Stimulated activated CD4-positive, alpha-beta T cell treated with anti-CD3 and anti-CD28 coated beads, Interleukin-1b, Interleukin-23, amount 100 ng/mL, for 48 hours (primary cell): ENCODE data around the gene LRP6.
"Not testable (repeated sequence)": the region's sequence is repeated elsewhere in the genome, so short reads cannot be mapped to it uniquely, and the experiment has no call there.

ENCODE experiments used
- DNase-seq: peaks from one replicate; pipeline ENCODE4 v3.0.0-alpha.2; 2020

LRP6 gene

GRCh38 chr12:12178559-12178958 lies 88.3 kb downstream of the LRP6 start:
- DNase-seq, result no peak

- DNase-seq, result no peak
Observed at GRCh38 chr12:12176402-12176801, 90.4 kb downstream of the LRP6 start.

DNA sequence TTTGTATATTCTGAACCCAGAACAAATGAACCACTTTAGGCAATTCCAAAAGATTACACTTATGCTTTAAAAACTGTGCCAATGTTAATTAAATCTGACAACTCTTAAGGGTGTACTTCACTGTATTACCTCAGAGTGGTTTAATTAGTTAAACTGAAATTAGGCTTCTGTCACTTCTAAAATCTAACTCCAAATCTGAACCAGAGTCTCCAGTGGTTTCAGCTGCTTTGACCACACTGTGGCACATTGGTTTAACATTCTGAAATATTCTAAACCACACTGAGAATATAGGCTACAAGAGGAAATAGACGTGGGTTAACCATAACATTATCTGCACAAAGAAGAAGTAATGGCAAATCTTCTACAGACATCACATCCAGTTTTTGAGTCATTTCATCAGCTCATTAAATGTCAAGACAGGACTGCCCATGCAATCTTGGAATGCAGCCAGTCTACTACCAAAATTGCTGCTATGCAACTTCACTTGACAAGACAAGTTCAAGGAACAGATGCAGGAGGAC lies 94.8 kb downstream of the LRP6 start:
- DNase-seq, result peak; percentile 7

DNA sequence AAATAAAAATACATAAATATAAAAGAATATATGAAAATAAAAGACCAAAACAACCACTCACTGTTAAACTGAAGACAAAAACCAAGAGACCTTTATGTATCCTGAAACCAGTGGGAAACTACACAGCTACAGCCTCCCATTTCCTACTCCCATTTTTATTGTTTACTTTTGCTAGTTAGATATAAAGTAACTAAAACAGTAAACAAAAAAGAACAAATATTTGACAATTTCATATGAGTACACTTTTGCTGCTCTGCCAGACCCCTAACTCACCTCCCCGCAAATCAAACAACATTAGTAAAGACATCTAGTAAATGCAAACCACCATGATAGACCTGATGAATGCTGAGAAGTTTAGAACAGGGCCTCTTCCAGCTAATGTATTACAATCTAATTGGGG lies 99.0 kb downstream of the LRP6 start:
- DNase-seq, result no peak

GRCh38 chr12:12166751-12167150 lies 100.1 kb downstream of the LRP6 start:
- DNase-seq, result no peak

DNA sequence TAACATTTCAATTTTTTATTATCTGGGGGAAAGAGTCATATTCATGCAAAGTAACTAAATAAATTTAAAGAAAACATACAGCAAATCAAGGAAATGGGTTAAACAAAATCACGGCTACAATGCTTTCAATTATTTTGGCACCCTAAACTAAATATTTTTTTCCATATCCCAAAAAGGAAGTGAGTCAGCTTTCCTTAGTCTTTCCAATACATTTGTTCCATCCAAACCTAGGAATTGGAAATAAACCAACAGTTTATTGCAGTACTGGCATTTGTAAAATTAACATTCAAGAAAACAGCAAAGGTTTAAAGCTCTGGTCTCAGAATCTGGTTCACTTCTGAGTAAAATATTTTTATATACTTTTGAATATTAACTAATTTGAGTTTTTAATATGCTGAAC lies 106.9 kb downstream of the LRP6 start:
- no peak for DNase-seq

DNA sequence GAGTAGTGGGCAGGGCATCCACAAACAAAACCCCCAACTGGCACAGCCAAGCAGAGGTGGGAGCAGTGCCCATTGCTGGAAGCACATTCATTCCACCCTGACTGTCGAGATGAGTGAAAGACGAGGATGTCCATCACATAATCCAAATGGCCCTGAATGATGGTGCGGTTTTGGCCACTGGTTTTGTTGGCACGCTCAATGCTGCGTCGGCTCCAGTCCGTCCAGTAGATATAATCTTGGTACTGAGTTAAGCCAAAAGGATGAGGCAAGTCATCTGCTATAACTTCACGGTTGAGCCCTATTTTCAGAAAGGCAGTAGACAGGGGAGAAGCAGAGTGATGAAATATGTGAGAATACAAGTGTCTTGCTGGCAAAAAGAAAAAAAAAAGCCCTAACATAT lies 108.0 kb downstream of the LRP6 start:
- no peak for DNase-seq

DNA sequence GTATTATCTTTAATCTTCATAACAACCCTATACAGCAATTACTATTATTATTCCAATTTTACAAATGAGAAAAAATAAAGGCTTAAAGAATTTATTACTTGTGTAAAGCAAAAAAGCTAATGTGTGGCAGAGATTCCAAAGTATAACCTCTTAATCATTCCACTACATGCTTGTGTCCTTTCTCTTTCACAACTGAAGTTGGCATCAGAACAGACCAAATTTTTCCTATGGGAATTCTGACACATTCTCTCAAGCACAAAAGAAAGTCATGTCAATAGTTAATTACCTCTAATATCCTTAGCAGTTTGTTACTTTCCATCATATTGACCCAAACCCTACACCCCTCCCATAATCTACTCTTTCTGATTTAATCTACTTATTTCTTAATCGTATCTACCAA lies 109.4 kb downstream of the LRP6 start:
- no peak for DNase-seq

DNA sequence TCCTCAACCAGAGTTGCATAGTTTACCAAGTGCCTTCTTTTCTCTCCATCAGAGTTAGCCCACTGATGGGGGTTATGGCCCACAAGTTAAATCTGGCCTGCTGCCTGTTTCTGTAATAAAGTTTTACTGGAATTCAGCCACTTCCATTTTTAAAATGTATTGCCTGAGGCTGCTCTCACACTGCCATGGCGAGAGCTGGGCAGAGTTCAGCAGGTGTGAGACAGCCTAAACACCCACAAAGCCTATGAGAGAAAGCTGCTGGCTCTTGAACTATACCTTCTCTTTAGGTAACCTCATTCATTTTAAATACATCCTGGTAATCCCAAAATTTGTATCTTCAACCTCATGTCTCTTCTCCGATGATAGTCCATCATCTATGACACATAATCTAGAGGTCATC lies 110.0 kb downstream of the LRP6 start:
- DNase-seq, result no peak

DNA sequence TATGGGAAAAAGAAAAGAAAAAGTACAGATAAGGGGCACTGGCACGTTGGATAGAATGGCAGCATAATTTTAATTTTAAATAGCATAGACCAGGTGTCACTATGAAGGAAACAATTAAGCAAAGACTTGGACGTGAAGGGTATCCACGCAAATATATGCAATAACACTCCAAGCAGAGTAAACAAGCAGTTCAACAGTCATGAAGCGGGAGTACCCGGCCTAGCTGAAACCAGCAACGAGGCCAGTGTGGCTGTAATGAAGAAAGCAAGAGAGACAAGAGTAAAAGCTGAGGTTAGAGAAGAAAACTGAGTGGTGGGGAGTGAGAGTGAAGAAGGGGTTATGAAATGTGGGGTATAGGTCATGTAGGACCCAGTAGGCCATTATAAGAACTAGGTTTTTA lies 110.7 kb downstream of the LRP6 start:
- DNase-seq, result no peak

- DNase-seq, result no peak
Observed at GRCh38 chr12:12153596-12153995, 113.2 kb downstream of the LRP6 start.

- DNase-seq, result no peak
Observed at GRCh38 chr12:12147111-12147510, 119.7 kb downstream of the LRP6 start.

- DNase-seq, result not testable (repeated sequence)
Observed at GRCh38 chr12:12144531-12144930, 122.3 kb downstream of the LRP6 start.

DNA sequence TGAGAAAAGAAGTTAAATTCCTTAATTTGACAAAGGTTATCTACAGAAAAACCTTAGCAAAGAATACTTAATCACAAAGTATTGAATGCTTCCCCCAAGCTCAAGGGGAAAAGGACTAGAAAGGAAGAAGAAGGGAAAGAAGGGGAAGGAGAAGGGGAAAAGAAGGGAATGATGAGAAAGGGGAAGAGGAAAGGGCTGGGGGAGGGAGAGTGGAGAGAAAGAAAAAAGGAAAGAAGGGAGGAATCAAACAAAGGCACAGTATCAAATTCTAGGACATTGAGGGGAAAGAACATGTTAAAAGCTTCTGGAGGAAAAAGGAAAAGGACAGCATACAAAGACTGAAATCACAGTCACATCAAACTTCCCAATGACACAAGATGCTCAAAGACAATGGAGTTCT lies 125.8 kb downstream of the LRP6 start:
- DNase-seq, result no peak

- no peak for DNase-seq
Observed at GRCh38 chr12:12138203-12139154, 128.4 kb downstream of the LRP6 start.

GRCh38 chr12:12133785-12134184 lies 133.1 kb downstream of the LRP6 start:
- DNase-seq, result no peak

GRCh38 chr12:12133259-12133658 lies 133.6 kb downstream of the LRP6 start:
- no peak for DNase-seq

DNA sequence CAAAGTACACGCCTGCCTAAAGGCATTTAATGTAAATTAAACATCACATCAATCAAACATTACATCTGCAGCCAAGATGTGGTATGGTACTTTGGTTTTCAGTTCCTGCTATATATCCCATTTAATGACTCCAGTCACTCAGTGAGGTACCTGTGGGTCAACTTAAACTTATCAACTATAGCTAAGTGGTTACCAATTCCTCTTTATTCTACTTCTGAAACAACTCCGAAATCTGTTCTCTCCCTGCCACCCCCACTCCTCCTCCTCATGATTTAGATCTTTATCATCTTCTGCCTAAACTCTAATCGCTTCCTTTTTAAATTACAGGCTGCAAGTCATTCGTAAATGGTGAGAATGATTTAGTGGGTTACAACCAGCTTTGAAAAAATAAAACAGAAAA lies 138.2 kb downstream of the LRP6 start:
- DNase-seq, result no peak

DNA sequence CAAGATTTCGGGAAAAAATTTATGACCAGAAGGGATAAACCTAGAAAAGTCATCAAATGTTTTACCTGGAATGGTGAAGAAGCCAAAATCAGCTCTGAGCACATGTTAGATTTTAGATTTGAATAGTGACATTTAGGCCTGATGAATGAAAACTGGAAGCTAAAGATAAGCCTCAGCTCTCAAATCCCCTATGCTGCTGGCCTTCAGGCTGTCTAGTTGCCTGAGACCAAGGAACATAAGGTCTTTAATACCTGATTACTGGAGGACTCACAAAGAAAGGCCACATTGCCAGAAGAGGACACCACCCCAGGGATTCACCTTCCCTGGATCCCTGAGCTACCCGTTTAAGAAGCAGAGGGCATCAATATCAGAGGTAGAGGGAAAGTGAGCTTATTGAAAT lies 139.5 kb downstream of the LRP6 start:
- no peak for DNase-seq

DNA sequence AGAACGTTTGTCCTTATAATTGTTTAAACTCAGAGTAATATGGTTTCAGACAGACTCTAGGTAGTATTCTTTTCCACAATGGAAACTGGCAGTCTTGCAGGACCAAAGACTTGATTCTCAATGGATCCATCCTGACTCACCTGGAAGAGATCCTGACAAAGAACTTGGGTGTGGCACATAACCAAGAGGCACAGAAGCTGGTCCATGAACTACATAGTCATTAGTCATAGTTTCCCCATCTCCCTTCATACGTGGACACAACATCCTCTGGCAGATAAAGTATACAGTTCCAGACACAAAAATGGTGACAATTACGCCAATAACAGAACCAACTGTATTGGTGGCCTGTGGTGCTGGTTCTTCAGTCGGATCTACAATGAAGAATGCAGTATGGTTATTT lies 140.3 kb downstream of the LRP6 start:
- no peak for DNase-seq

DNA sequence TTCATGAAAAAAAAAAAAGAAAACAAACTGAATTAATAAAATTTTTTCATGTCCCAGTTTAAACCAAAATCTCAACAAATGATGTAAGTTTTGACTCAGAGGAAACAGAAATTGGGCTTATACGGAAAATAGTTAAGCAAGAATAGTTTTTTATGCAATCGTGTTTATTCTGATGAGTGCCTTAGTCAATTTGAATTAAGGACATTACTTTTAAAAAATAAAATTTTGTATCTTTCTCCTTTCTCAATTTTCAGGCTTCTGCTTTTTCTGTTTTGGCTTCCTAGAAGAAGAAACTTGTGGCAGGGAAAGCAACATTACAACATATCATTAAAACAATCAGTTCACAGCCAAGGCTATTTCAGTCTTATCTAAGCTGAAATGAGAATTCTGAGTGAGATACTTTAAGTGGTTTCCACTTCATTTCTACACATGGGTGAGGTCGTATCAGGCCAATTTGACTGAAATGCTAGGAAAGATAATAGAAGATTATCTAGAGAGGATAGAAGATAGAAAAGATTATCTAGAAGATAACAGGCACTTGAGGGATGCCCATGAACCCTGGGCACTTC lies 143.7 kb downstream of the LRP6 start:
- DNase-seq, result no peak

DNA sequence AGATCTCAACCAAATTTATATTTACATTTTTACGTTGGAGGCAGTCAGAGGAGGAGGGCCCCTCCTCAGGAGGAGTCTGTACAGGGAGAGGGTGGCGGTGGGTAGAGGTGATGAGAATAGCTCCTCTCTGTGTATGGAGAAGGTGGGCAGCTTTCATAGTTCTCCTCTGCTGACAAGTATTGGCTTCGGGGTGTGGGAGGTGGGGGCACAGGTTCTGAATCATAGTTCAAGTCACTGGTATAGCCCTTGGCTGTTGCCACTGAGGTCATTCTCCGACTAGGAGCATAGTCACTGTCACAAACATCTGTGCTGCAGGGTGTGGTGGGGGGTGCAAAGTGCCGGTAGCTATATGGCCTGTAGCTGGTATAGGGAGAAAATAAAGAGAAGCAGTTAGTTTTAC lies 145.8 kb downstream of the LRP6 start:
- DNase-seq, result no peak

DNA sequence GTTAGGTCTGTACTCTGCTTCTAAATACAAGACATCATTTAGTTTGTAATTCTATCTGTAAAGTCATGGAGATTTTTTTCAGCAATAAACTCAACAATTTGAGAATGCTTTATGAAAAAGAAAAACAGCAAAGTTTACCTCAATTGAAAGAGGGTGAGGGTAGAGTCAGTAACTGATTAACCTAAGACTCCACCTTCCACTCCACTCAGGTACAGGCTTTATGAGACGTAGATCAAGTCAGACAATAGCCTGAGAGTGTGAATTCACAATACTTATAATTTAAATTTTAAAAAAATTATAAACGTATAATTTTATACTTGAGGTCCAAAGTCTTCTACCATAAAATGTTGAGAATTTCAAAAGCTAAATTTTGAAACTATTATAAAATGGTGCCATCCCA lies 150.2 kb downstream of the LRP6 start:
- DNase-seq, result no peak

- no peak for DNase-seq
Observed at GRCh38 chr12:12115514-12115913, 151.3 kb downstream of the LRP6 start.
